GM04503 (cell line): ENCODE data around the gene GART.
"Not testable (repeated sequence)": the region's sequence is repeated elsewhere in the genome, so short reads cannot be mapped to it uniquely, and the experiment has no call there.

Source experiments
- DNase-seq: peaks from one replicate; pipeline ENCODE4 v3.0.0-alpha.2; 2012; ENCODE audit warnings: low read depth

GART gene

DNA sequence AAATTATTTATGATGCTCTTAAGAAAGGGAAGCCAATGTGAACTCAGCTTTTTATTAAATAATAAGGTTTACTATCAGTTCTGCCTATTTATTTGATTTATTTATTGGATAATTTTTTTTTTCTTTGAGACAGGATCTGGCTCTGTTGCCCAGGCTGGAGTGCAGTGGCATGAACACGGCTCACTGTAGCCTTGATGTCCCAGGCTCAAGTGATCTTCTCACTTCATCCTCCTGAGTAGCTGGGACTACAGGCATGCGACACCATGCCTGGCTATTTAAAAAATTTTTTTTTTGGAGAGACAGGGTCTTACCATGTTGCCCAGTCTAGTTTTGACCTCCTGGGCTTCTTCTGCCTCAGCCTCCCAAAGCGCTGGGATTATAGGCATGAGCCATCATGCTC, 29.4 kb downstream of the GART start:
- DNase-seq = no peak

DNA sequence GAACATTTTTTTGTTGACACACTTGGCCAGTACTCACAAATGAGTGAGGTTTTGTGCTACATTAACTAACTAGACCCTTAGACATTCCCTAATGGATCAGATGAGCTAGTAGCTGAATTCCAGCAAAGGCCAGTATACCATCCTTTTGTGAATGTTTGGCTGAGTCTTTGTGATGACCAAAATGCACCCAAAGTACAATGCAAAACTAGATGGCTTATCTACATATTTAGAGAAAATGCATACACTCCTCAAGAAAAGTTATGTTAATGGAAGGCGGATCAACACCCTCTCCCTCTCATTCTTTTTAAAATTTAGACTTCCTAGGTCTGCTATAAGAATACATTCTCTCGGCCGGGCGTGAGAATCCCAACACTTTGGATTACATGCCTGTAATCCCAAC, 30.3 kb downstream of the GART start:
- DNase-seq = no peak

DNA sequence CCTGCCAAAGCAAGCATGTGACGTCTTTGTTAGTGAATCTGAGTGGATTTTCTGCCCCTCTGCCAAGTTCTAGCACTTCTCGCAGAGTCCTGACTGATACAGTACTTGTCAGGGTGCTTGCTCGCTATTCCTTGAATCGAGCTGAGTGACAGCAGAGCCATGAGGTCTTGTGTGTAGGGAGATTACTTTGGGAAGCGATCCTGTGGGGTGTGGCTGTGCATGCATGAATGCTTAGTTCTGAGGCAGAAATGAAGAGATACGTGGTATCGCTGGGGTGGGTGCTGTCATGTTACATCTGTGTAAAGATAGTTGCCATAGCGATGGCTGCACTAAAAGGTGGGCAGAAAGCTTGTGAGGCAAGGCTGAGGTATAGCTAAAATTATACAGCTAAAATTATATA, 31.1 kb downstream of the GART start:
- no peak for DNase-seq

DNA sequence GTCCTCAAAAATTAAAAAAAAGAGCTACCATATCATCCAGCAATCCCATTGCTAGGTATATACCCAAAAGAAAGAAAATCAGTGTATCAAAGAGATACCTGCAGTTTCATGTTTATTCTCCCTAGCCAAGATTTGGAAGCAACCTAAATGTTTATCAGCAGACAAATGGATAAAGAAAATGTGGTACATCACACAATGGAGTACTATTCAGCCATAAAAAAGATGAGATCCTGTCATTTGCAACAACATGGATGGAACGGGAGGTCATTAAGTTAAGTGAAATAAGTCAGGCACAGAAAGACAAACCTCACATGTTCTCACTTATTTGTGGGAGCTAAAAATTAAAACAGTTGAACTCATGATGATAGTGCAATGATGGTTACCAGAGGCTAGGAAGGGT, 34.9 kb downstream of the GART start:
- not testable (repeated sequence) for DNase-seq

DNA sequence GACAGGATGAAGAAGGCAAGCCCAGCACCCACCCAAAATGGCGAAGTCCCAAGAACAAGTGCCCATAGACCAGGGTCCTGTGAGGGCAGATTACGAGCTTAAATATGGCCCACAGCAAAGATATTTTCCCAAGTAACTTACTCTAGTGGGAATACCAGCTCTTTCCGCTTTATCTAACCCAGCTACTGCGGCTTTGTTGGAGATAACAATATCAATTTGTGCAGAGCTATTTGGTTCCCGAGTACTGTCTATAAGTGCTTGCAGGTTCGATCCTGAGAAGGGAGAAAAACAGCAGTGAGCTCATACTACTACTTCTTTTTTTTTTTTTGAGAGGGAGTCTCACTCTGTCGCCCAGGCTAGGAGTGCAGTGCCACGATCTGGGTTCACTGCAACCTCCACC, 36.1 kb downstream of the GART start:
- DNase-seq = no peak

DNA sequence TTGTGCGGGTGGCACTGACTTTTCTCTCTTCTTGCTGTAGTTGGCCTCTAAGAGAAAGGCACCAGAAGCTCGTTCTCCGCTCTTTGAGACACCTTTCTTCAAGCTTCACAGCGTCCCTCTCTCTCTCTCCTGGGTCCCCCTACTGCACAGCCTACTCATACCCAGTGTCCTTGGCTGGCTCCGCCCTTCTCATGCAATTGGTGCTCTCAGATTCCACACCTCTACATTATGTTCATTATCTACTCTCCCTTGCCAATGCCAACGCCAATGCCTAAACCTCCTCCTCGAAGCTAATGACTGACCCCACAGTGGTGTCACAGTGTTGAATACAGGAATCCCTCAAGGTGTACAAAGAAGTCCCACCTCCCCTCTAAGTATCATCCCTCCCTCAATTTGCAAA, 45.6 kb downstream of the GART start:
- DNase-seq = no peak

DNA sequence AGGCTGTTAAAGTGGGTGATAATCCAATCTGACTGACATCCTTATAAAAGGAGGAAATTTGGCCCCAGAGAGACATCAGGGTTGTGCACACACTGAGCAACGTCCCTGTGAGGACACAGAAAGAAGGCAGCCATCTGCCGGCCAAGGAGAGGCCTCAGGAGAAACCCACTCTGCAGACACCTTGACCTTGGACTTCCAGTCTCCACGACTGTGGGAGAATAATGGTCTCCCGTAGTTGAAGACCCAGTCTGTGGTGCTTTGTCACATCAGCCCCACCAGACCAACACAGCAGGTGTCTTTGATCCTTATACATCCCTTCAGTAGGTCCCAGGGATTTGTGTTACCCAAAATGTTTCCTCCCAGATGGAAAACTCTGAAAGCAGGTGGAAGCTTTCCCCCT, 46.2 kb downstream of the GART start:
- no peak for DNase-seq

DNA sequence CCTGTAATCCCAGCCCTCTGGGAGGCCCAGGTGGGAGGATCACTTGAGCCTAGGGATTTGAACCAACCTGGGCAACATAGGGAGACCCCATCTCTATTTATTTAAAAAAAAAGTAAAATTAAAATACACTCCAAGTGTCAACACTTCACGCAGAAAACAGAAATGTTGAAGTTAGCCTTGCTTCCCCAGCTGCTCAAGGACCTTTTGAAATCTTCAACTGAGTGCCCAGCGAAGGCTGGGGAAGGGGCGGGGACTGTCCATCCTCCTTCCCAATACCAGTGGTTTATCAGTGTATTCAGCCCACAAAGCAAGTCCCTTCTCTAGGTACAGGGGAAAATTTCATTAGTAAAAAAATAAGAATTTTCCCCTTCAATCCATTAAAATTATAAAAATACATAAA, 48.2 kb downstream of the GART start:
- no peak for DNase-seq

DNA sequence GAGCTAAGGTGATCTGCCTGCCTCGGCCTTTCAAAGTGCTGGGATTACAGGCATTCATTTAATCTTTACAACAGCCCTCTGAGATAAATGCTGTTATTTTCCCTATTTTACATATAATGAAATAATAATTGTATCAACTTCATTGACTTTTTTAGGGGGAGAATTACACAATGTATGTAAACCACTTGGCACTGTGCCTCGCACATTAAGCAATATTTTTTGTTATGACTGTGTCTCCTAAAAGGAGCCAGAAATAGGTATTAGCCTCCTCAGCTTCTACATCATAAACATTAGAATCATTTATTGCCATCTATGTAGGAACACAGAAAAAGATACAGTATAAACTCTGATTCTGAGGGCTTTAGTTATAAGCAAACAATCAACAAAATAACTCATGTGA, 49.3 kb downstream of the GART start:
- no peak for DNase-seq

DNA sequence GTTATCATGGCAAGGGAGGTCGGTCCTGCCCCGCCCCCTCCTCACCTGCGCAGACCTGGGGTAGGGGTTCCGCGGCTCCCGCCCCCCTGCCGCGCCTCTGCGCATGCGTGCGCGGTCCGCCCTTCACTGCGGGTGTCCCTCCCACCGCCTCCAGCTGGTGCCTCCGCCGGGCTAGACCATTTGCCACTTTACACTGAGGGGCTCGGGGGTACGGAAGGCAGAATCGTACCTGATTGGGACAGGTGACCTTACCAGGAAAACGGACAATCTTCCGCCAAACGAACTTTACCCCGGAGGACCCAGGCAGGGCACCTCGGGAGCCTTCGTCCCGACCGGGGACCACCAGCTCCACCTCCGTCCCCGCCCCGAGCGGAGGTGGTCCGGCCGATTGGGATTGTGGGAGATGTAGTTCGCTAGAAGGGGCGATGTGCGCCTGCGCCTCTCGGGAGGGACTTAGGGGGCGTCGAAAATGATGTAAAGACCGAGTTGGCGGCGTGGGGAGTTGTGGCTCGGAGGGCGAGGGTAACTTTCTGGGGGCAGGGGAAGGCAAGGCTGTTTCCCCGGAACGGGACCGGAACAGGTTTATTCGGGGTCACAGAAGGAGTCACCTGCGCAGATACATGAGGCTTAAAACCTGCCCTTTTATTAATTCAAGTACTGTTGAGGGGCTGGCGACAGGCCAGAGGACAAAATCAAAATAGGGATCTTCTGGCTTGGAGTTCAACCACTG, 50.4 kb downstream of the GART start, which contains the start of gene DNAJC28:
Gene DNAJC28 (minus strand): TSS at position 344 of the 730 bp plus-strand sequence. CDS start 2,323 bp downstream, outside the sequence.
- DNase-seq = peak; percentile 50

DNA sequence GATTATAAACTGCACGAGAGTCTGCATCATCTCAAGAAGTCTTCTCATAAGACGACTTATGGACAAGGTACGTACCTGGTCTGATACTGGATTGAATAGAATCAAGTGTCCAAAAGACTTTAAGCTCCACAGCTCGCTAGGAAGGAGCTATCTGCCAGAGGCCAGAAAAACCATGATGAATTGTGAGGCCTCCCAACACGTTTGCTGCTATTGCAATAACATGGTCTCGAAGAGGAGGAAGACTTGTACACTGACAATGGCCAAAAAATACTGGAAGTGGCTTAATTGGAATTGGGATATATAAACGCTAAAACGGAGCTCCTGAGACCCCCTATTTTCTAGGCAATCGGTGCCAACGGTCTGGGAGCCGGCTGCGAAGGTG, 50.9 kb downstream of the GART start:
- DNase-seq = no peak

DNA sequence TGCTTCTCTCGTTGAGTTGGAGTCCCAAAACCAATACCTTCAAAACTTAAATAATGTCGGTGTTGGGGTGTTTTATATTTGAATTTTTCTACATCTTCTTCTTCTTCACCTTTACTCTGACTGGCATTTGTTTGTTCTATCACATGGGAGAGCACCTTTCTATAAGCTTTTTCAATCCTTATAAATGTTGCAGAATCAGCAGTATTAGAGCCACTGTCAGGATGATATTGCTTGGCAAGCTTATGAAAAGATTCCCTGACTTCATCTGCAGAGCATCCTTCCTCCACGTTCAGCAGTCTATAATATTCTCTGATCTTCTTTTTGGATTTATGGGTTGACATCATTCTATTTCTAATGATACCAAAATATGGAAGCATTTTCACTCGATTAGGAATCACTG, 53.0 kb downstream of the GART start:
- DNase-seq = no peak

DNA sequence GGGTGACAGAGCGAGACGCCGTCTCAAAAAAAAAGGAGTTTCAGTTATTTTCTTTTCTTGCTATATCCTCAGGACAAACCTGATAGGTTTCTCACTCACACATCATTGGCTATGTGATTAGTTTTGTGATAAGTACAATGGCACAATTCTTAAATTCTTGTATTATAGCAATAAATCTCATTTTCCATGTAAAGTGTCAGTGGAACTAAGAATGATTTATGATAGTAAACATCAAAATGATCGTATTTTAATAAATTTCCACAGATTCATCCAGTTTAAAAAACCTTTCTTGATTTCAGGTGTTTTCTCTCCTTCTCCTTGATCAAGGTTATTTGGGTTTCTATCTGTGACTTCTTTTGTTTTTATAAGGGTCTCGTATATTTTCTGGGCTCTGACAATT, 53.9 kb downstream of the GART start:
- no peak for DNase-seq

DNA sequence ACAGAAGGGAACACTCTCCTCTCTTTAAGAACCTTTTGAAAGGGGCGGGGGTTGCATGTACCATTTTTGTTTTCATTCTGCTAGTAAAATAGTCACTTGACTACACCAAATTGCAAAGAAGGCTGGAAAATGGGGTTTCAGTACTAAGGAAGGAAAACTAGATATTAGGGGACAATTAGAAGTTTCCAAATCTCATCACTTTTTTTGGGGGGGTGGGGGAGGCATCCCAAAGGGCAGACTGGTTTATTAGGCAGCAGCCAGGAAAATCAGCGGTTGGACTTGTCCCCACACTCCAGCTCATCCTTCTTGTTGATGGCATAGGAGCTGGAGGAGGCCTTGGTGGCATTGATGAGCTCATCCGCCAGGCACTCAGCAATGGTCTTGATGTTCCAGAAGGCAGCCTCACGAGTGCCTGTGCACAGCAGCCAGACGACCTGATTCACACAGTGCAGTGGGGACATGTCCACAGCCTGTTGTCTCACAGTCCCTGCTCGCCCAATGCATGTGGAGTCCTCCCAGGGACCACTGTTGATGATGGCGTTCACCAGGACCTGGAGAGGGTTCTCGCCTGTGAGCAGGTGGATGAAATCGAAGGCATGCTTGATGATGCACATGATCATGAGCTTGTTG, 60.5 kb downstream of the GART start:
- DNase-seq = no peak

DNA sequence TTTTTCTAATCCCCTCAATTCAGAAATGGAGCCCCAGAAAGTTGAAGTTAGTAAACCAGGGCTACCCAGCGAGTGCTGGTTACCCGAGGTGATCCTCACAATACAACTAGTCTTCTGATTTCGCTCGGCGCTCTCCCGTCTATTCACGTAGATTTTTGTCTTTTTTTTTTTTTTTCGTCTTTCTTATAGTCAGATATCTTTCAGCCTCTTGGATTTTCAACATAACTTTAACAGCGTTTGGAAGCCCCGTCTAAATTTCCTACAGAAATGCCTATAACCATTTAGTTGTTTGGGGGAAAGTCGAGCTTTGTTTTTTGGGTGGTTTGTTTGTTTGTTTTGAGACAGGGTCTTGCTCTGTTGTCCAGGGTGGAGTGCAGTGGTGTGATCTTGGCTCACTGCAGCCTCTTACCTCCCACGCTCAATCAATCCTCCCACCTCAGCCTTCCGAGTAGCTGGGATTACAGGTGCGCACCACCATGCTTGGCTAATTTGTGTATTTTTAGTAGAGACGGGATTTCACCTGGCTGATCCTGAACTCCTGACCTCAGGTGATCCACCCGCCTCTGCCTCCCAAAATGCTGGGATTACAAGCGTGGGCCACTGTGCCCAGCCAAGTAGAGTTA, 61.3 kb downstream of the GART start:
- DNase-seq = no peak

DNA sequence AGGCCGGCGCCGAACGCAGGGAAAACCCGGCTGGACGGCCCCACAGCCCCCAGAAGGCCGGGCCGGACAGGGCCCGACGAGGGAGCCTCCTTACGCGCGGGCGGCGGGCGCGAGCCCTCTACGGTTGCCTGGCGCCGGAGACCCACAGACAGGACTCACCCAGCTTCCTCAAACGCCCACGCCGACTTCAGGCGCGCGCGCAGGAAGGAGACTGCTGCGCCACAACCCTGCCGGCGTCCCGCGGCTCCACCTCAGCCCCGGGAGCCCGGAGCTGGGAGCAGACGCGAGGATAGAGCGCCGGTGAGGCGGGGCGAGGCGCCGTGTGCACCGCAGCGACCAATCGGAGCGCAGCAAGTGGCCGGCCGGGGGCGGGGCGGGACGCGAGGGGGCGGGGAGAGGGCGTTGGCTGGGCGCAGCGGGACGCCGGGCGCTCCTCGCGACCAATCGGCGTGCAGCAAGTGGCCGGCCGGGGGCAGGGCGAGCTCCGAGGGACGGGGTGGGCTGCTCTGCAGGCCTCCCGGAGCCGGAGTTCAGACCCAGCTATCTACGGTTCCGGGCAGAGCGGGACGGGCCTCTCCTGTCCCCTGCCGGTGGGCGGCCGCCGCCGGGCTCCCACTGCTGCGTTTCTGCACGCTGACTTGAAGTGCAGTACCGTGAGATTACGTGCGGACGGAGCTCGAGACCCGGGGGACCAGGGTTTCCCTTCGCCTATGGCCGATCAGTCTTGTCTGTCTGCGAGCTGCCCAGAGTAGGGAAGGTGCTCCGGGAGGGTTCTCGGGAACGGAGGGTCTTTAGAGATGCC, 62.0 kb downstream of the GART start, which contains the start of gene TMEM50B:
Gene TMEM50B (minus strand): TSS at position 296 of the 802 bp plus-strand sequence. CDS start 11,089 bp downstream, outside the sequence.
- DNase-seq = peak; percentile 71

DNA sequence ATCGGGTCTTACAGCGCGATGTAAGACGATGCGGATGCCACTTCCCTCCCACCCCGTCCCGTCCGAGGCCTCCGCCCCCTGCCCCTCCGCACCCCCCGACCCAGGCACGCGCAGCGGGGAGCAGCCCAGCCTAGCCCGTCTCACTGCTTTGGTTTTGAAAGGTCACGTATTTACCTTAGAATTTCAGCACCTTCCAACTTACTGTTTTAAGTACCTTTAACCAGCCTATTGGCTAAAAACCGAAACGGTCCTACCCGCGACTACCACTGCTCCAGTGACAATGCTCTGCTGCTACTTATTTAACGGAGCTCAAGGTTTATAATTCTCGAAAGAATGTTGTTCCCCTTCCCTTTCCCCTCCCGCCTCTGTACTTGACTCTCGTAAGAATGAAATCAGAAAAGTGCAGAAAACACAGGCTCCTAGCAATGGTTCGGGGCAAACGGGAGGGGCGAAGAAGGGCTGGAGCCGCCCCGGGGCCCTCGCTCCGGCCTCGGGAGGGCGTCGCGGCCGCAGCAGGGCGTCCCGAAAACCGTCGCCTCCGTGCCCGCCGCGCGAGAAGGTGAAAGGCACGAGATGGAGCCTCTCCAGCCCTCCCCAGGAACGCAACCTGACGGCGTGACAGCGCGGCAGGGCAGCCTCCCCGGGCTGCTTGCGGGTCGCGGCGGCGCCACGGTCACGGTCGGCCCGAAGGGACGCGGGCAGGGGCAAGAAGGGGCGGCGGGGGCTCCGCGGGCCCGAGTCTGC, 62.8 kb downstream of the GART start:
- DNase-seq = no peak

DNA sequence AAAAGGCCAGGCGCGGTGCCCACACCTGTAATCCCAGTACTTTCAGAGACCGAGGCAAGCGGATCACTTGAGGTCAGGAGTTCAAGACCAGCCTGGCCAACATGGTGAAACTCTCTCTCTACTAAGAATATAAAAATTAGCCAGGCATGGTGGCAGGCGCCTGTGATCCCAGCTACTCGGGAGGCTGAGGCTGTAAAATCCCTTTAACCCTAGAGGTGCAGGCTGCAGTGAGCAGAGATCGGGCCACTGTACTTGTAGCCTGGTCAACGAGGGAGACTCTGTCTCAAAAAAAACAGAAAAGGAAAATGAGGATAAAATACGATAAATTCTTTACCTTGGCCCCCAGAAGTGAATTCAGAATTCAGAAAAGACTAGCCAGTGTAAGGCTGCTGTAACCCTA, 63.7 kb downstream of the GART start:
- DNase-seq = no peak

DNA sequence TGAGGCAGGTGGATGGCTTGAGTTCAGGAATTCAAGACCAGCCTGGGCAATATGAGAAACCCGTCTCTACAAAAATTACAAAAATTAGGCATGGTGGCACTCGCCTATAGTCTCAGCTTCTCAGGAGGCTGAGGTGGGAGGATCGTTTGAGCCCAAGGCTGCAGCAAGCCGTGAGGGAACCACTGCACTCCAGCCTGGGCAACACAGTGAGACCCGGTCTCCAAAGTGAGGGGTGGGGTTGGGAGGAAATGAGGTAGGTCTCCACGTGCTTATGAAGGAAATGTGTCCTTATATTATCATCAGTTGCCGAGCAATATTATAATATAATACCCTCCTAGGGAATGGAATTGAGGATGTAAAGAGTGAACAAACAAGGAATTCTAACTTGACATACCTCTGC, 64.9 kb downstream of the GART start:
- no peak for DNase-seq

DNA sequence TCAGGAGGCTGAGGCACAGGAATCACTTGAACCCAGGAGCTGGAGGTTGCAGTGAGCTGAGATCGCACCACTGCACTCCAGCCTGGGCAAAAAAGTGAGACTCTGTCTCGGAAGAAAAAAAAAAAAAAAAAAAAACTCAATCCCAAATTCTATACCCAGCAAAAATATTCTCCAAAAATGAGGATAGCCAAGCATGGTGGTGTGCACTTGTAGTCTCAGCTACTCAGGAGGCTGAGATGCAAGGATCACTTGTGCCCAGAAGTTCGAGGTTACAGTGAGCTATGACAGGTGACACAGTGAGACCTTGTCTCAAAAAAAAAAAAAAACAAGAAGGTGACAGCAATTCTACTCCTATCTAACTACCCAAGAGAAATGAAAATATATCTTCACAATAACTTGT, 68.6 kb downstream of the GART start:
- no peak for DNase-seq

DNA sequence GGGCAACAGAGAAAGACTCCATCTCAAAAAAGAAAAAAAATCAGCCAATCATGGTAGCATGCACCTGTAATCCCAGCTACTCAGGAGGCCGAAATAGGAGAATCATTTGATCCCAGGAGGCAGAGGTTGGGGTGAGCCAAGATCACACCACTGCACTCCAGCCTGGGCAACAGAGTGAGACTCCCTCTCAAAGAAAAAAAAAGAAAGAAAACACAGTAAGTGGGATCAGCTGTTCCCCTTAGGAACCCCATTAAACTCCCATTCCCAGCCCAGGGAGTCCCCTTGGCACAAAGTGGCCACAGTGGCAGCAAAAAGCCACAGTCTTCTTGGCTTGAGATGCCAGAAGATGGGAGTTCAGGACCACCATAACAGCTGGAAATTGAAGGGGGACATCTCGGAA, 71.2 kb downstream of the GART start:
- DNase-seq = no peak

DNA sequence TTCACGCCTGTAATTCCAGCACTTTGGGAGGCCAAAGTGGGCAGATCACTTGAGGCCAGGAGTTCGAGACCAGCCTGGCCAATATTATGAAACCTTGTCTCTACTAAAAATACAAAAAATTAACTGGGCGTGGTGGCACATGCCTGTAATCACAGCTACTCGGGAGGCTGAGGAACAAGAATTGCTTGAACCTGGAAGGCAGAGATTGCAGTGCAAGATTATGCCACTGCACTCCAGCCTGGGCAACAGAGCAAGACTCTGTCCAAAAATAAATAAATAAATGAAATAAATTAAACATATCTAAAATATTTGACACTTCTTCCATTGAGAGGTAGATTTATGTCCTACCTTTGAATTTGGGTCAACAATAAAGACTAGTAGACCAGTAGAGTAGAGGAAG, 72.7 kb downstream of the GART start:
- DNase-seq = not testable (repeated sequence)
